Ammon's horn (tissue), 1 donor: ENCODE measurements around the gene KCNAB2.
"Not testable (repeated sequence)": the region's sequence is repeated elsewhere in the genome, so short reads cannot be mapped to it uniquely, and the experiment has no call there.

Source experiments
- DNase-seq: peaks from one replicate; pipeline ENCODE4 v3.0.0-alpha.2; 2016; ENCODE audit warnings: low spot score

The KCNAB2 gene

GRCh38 chr1:6010554-6010953 lies 35.1 kb upstream of the KCNAB2 start:
- no peak for DNase-seq

- no peak for DNase-seq
Measured at GRCh38 chr1:6011161-6011945, 34.3 kb upstream of the KCNAB2 start.

GRCh38 chr1:6011946-6012258 lies 33.8 kb upstream of the KCNAB2 start:
- DNase-seq, result no peak

- no peak for DNase-seq
Measured at GRCh38 chr1:6012529-6013318, 33.0 kb upstream of the KCNAB2 start.

- DNase-seq, result no peak
Measured at GRCh38 chr1:6013491-6013890, 32.2 kb upstream of the KCNAB2 start.

- peak; percentile 74 for DNase-seq
Measured at GRCh38 chr1:6014130-6014999, 31.3 kb upstream of the KCNAB2 start.

GRCh38 chr1:6016191-6016865 lies 29.4 kb upstream of the KCNAB2 start:
- no peak for DNase-seq

GRCh38 chr1:6017654-6018053 lies 28.0 kb upstream of the KCNAB2 start:
- not testable (repeated sequence) for DNase-seq

GRCh38 chr1:6019166-6019845 lies 26.4 kb upstream of the KCNAB2 start:
- no peak for DNase-seq

GRCh38 chr1:6022193-6022592 lies 23.5 kb upstream of the KCNAB2 start:
- no peak for DNase-seq

GRCh38 chr1:6023346-6023745 lies 22.3 kb upstream of the KCNAB2 start:
- DNase-seq, result no peak

- DNase-seq, result no peak
Measured at GRCh38 chr1:6024376-6024775, 21.3 kb upstream of the KCNAB2 start.

GRCh38 chr1:6025269-6026094 lies 20.2 kb upstream of the KCNAB2 start:
- peak; percentile 41 for DNase-seq

- peak; percentile 64 for DNase-seq
Measured at GRCh38 chr1:6026095-6026809, 19.4 kb upstream of the KCNAB2 start.

- no peak for DNase-seq
Measured at GRCh38 chr1:6027591-6027990, 18.1 kb upstream of the KCNAB2 start.

- DNase-seq, result peak; percentile 61
Measured at GRCh38 chr1:6028042-6028850, 17.4 kb upstream of the KCNAB2 start.

GRCh38 chr1:6029351-6029750 lies 16.3 kb upstream of the KCNAB2 start:
- DNase-seq, result no peak

GRCh38 chr1:6030132-6030531 lies 15.6 kb upstream of the KCNAB2 start:
- no peak for DNase-seq
